Fibroblast of mammary gland (primary cell): ENCODE measurements around the gene SETD5.

Source experiments
- DNase-seq: peaks from one replicate; pipeline ENCODE4 v3.0.0-alpha.2; 2010; ENCODE audit warnings: low read depth
- H3K4me3 ChIP-seq: 2 replicates; pipeline ENCODE4 v1.5.1; 2011; ENCODE audit warnings: low read depth, mild to moderate bottlenecking, low read length, moderate library complexity; ENCODE audit not compliant: control insufficient read depth
- CTCF ChIP-seq: conservative IDR thresholded peaks from 2 replicates; pipeline ENCODE4 v1.5.1; 2011; ENCODE audit warnings: low read depth, low read length, inconsistent platforms; ENCODE audit not compliant: control insufficient read depth, insufficient read depth

The SETD5 gene

DNA sequence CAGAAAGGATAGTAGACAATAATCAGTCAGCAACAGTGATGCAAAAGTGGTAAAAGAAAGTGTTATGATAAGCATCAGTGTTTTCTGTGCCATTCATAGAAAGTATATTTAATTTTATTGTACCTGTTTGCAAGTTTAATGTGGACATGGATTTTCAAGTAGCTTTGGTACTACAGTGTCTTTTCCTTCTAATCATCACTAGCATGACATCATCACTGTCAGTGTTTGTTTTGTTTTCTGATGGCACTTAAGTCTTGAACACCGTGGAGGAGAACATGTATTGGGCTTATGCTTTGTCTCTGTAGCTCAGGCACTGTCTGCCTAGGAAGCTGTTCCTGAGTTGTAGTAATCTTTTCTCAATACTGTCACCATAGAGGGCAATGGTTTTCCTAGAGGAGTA is 41.9 kb downstream of the SETD5 start:
- peak; percentile 12 for DNase-seq
- TF ChIP-seq CTCF = no peak
- H3K4me3 ChIP-seq = no peak overlapping the region

GRCh38 chr3:9441501-9442221 is 44.2 kb downstream of the SETD5 start:
- TF ChIP-seq CTCF = no peak
- no peak overlapping the region for H3K4me3 ChIP-seq
- DNase-seq = peak; percentile 16

DNA sequence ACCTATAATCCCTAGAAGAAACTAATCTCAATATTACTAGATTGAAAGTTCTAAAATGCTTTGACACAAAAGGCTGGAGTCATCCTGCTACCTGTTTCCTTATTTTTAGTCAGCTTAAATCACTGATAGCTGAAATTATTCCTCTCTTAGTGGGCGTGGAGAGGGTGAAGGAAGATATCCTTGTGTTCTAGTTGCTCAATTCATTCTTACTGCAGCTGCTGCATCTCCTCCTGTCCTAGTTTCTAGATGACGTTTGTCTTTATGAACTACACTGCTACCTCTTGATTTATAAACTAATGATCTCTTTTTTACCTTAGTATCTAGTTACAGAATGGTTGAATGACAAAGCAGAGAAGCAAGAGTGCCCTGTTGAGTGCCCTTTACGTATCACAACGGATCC is 50.7 kb downstream of the SETD5 start:
- TF ChIP-seq CTCF = no peak
- DNase-seq = no peak

GRCh38 chr3:9448643-9449042 is 51.2 kb downstream of the SETD5 start:
- TF ChIP-seq CTCF = no peak
- H3K4me3 ChIP-seq = no peak overlapping the region
- peak; percentile 36 for DNase-seq

More for the DNA sequence above, 50.7 kb downstream of the SETD5 start:
- no peak overlapping the region for H3K4me3 ChIP-seq

GRCh38 chr3:9450126-9450525 is 52.7 kb downstream of the SETD5 start:
- DNase-seq = no peak
- TF ChIP-seq CTCF = no peak
- H3K4me3 ChIP-seq = no peak overlapping the region

GRCh38 chr3:9450991-9451390 is 53.6 kb downstream of the SETD5 start:
- no peak for DNase-seq
- no peak for TF ChIP-seq CTCF
- H3K4me3 ChIP-seq = no peak overlapping the region
